Parathyroid adenoma (tissue), 2 donors: ENCODE results near the gene ANP32E.

Experiments used
- H2AFZ ChIP-seq: fragments of 300-600 bp; sonication (generic); one replicate; pipeline ENCODE4 v1.7.0; 2017; ENCODE audit warnings: antibody characterized with exemption, mild to moderate bottlenecking
- H3K27ac ChIP-seq: fragments of 300-600 bp; sonication (generic); one replicate; pipeline ENCODE4 v1.7.0; 2017
- H3K27me3 ChIP-seq: fragments of 300-600 bp; sonication (generic); one replicate; pipeline ENCODE4 v1.7.0; 2017; ENCODE audit warnings: low read length; ENCODE audit not compliant: control insufficient read depth, insufficient read depth
- H3K36me3 ChIP-seq: fragments of 300-600 bp; sonication (generic); one replicate; pipeline ENCODE4 v1.7.0; 2017; ENCODE audit warnings: low read length; ENCODE audit not compliant: control insufficient read depth, insufficient read depth
- H3K4me1 ChIP-seq: fragments of 300-600 bp; sonication (generic); one replicate; pipeline ENCODE4 v1.7.0; 2017; ENCODE audit warnings: control low read depth
- H3K4me2 ChIP-seq: fragments of 300-600 bp; sonication (generic); one replicate; pipeline ENCODE4 v1.7.0; 2017; ENCODE audit warnings: low read length
- H3K4me3 ChIP-seq: fragments of 300-600 bp; sonication (generic); one replicate; pipeline ENCODE4 v1.7.0; 2017; ENCODE audit warnings: low read depth, low read length
- H3K79me2 ChIP-seq: fragments of 300-600 bp; sonication (generic); one replicate; pipeline ENCODE4 v1.7.0; 2017; ENCODE audit warnings: control low read depth
- H3K9ac ChIP-seq: fragments of 300-600 bp; sonication (generic); one replicate; pipeline ENCODE4 v1.7.0; 2017; ENCODE audit warnings: mild to moderate bottlenecking
- H3K9me3 ChIP-seq: fragments of 300-600 bp; sonication (generic); one replicate; pipeline ENCODE4 v1.7.0; 2017; ENCODE audit warnings: low read length; ENCODE audit not compliant: control insufficient read depth
- CTCF ChIP-seq: fragments of 300-600 bp; sonication (generic); IDR thresholded peaks from one replicate; pipeline ENCODE4 v1.7.0; 2017; ENCODE audit warnings: antibody characterized with exemption, mild to moderate bottlenecking
- donor health status: primary hyperparathyroidism.

Gene ANP32E

GRCh38 chr1:150180474-150180873 lies 55.4 kb downstream of the ANP32E start:
- H3K27ac ChIP-seq = no peak overlapping the region
- no peak overlapping the region for H3K9ac ChIP-seq
- no peaks in the 10 kb centered on the region for H3K27me3 ChIP-seq
- no peak overlapping the region for H2AFZ ChIP-seq
- H3K4me2 ChIP-seq = no peak overlapping the region
- H3K36me3 ChIP-seq = no peaks in the 10 kb centered on the region
- no peaks in the 10 kb centered on the region for H3K9me3 ChIP-seq
- H3K4me3 ChIP-seq = no peak overlapping the region
- H3K79me2 ChIP-seq = no peaks in the 10 kb centered on the region
- no peaks in the 10 kb centered on the region for H3K4me1 ChIP-seq
- no peak for TF ChIP-seq CTCF

GRCh38 chr1:150179867-150180266 lies 56.0 kb downstream of the ANP32E start:
- Histone ChIP-seq H3K4me1 (no peaks in the 10 kb centered on the region), H3K9me3 (no peaks in the 10 kb centered on the region), H3K36me3 (no peaks in the 10 kb centered on the region), H2AFZ (no peak overlapping the region), H3K27ac (no peak overlapping the region), H3K4me2 (no peak overlapping the region), H3K79me2 (no peaks in the 10 kb centered on the region), H3K9ac (no peak overlapping the region), H3K4me3 (no peak overlapping the region), H3K27me3 (no peaks in the 10 kb centered on the region)
- TF ChIP-seq CTCF = no peak

DNA sequence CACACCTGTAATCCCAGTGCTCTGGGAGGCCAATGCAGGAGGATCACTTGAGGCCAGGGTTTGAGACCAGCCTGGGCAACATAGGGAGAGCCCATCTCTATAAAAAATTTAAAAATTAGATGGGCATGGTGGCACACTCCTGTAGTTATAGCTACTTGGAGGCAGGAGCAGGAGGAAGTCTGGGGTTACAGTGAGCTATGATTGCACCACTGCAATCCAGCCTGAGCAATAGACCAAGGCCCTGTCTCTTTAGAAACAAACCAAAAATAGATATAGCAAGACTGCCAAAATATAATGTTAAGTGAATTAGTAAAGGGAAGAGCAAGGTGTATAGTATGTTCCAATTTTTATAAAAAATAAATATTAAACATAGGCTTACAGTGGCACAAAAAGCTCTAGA lies 57.4 kb downstream of the ANP32E start:
- Histone ChIP-seq H3K27me3 (no peaks in the 10 kb centered on the region), H3K4me1 (no peaks in the 10 kb centered on the region), H3K9ac (no peak overlapping the region), H3K4me2 (no peak overlapping the region), H3K9me3 (no peaks in the 10 kb centered on the region), H2AFZ (no peak overlapping the region), H3K4me3 (no peak overlapping the region), H3K27ac (no peak overlapping the region), H3K36me3 (no peaks in the 10 kb centered on the region), H3K79me2 (no peaks in the 10 kb centered on the region)
- TF ChIP-seq CTCF = no peak

- Histone ChIP-seq H3K27ac (no peak overlapping the region), H3K9ac (no peak overlapping the region), H3K4me1 (no peaks in the 10 kb centered on the region), H2AFZ (no peak overlapping the region), H3K4me2 (no peak overlapping the region), H3K4me3 (no peak overlapping the region), H3K79me2 (no peaks in the 10 kb centered on the region), H3K36me3 (no peaks in the 10 kb centered on the region), H3K27me3 (no peaks in the 10 kb centered on the region), H3K9me3 (no peaks in the 10 kb centered on the region)
- no peak for TF ChIP-seq CTCF
Measured at GRCh38 chr1:150176593-150176992, 59.3 kb downstream of the ANP32E start.

DNA sequence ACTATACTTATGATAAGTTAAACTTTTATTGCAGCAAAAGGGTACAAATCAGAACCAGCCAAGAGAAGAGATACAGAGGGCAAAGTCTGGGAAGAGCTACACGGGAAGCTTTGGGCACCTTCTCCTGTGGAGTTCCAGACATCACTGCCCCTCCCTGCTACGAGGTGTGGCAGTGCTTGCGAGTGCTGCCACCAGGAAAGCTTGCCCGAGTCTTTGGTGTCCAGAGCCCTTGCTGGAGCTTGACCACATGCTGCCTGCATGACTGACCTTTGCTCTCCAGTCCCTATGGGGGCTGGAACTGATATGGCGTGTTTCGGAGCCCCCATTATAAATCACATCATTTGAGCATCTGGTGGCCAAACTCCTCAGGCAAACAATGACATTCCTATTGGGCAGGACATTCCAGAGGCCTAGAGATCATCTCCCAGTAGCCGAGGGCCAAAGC lies 62.7 kb downstream of the ANP32E start:
- H3K27ac ChIP-seq = no peak overlapping the region
- no peak overlapping the region for H3K9ac ChIP-seq
- H3K9me3 ChIP-seq = no peaks in the 10 kb centered on the region
- no peak overlapping the region for H3K4me2 ChIP-seq
- H3K4me1 ChIP-seq = no peaks in the 10 kb centered on the region
- H3K27me3 ChIP-seq = no peaks in the 10 kb centered on the region
- no peak overlapping the region for H2AFZ ChIP-seq
- no peaks in the 10 kb centered on the region for H3K36me3 ChIP-seq
- H3K79me2 ChIP-seq = no peaks in the 10 kb centered on the region
- no peak overlapping the region for H3K4me3 ChIP-seq
- no peak for TF ChIP-seq CTCF
